Endothelial cell (in vitro differentiated cells): ENCODE results near the gene FRA10AC1. TPM values are rescaled to one million over a fixed set of nuclear protein-coding genes. Genes with fewer than 3 reads are reported as not detected.

Experiments
- DNase-seq: peaks from one replicate; pipeline ENCODE4 v3.0.0; 2021; ENCODE audit warnings: low spot score
- H3K27ac Mint-ChIP-seq: one replicate; pipeline ENCODE4 v1.8.0; 2021; ENCODE audit warnings: mixed read lengths, inconsistent platforms; ENCODE audit not compliant: unreplicated experiment
- H3K27me3 Mint-ChIP-seq: one replicate; pipeline ENCODE4 v1.8.0; 2021; ENCODE audit warnings: mild to moderate bottlenecking, moderate library complexity, mixed read lengths, inconsistent platforms; ENCODE audit not compliant: unreplicated experiment
- H3K36me3 Mint-ChIP-seq: one replicate; pipeline ENCODE4 v1.8.0; 2021; ENCODE audit warnings: mild to moderate bottlenecking, low read depth, mixed read lengths, inconsistent platforms; ENCODE audit not compliant: unreplicated experiment
- H3K4me1 Mint-ChIP-seq: one replicate; pipeline ENCODE4 v1.8.0; 2021; ENCODE audit warnings: mild to moderate bottlenecking, mixed read lengths, inconsistent platforms; ENCODE audit not compliant: unreplicated experiment
- H3K4me3 Mint-ChIP-seq: one replicate; pipeline ENCODE4 v1.8.0; 2021; ENCODE audit warnings: mild to moderate bottlenecking, mixed read lengths, inconsistent platforms; ENCODE audit not compliant: unreplicated experiment
- H3K9me3 Mint-ChIP-seq: one replicate; pipeline ENCODE4 v1.8.0; 2021; ENCODE audit warnings: mixed read lengths, inconsistent platforms; ENCODE audit not compliant: unreplicated experiment
- CTCF ChIP-seq: fragments of 200-600 bp; sonication (generic); IDR thresholded peaks from one replicate; pipeline ENCODE4 v1.5.0; 2021; ENCODE audit warnings: antibody characterized with exemption; ENCODE audit not compliant: unreplicated experiment
- total RNA-seq: library from RNA; stranded (reverse); fragmentation: NEBNext Ultra II Directional; extraction: Animal tissue kit (Norgen Biotek cat#: 25700); gene quantifications from one replicate; pipeline ENCODE4 v1.2.1, GENCODE V29; 2021; ENCODE audit not compliant: unreplicated experiment

FRA10AC1 gene
- total RNA-seq, 1 donor from 2014 or later, result 14.6 TPM

- Mint-ChIP-seq H3K27ac (no peak overlapping the region), H3K4me1 (no peaks in the 10 kb centered on the region), H3K36me3 (peaks cover 4% of the 10 kb centered on the region), H3K9me3 (no peaks in the 10 kb centered on the region), H3K4me3 (no peak overlapping the region), H3K27me3 (peaks cover 3% of the 10 kb centered on the region)
- no peak for DNase-seq
- no peak for TF ChIP-seq CTCF
Observed at GRCh38 chr10:93695740-93696139, 6.7 kb downstream of the FRA10AC1 start.

- H3K27ac Mint-ChIP-seq, result no peak overlapping the region
- no peak for DNase-seq
Observed at GRCh38 chr10:93687737-93688136, 14.7 kb downstream of the FRA10AC1 start.

GRCh38 chr10:93680412-93681047 is 21.9 kb downstream of the FRA10AC1 start:
- no peaks in the 10 kb centered on the region for H3K9me3 Mint-ChIP-seq
- H3K36me3 Mint-ChIP-seq, result no peaks in the 10 kb centered on the region
- H3K27ac Mint-ChIP-seq, result no peak overlapping the region
- peaks cover 9% of the 10 kb centered on the region for H3K4me1 Mint-ChIP-seq
- H3K27me3 Mint-ChIP-seq, result no peaks in the 10 kb centered on the region
- no peak for TF ChIP-seq CTCF
- no peak overlapping the region for H3K4me3 Mint-ChIP-seq
- DNase-seq, result no peak

More at GRCh38 chr10:93687737-93688136, 14.7 kb downstream of the FRA10AC1 start:
- no peaks in the 10 kb centered on the region for H3K27me3 Mint-ChIP-seq
- H3K36me3 Mint-ChIP-seq, result no peaks in the 10 kb centered on the region
- H3K9me3 Mint-ChIP-seq, result no peaks in the 10 kb centered on the region
- H3K4me1 Mint-ChIP-seq, result no peaks in the 10 kb centered on the region
- TF ChIP-seq CTCF, result no peak
- no peak overlapping the region for H3K4me3 Mint-ChIP-seq

GRCh38 chr10:93678805-93679587 is 23.4 kb downstream of the FRA10AC1 start:
- Mint-ChIP-seq H3K9me3 (no peaks in the 10 kb centered on the region), H3K27ac (no peak overlapping the region), H3K4me1 (peaks cover 9% of the 10 kb centered on the region), H3K27me3 (no peaks in the 10 kb centered on the region), H3K36me3 (no peaks in the 10 kb centered on the region), H3K4me3 (no peak overlapping the region)
- DNase-seq, result no peak
- no peak for TF ChIP-seq CTCF

GRCh38 chr10:93678386-93678785 is 24.0 kb downstream of the FRA10AC1 start:
- H3K9me3 Mint-ChIP-seq, result no peaks in the 10 kb centered on the region
- no peaks in the 10 kb centered on the region for H3K36me3 Mint-ChIP-seq
- TF ChIP-seq CTCF, result no peak
- H3K4me3 Mint-ChIP-seq, result no peak overlapping the region
- no peaks in the 10 kb centered on the region for H3K27me3 Mint-ChIP-seq
- H3K4me1 Mint-ChIP-seq, result peaks cover 9% of the 10 kb centered on the region
- DNase-seq, result no peak
- no peak overlapping the region for H3K27ac Mint-ChIP-seq
